B cell (primary cell): ENCODE data around the gene RELL2. TPM values are rescaled to one million over a fixed set of nuclear protein-coding genes. Genes with fewer than 3 reads are reported as not detected.

Experiments
- ATAC-seq: fragments of 200-7000 bp; cut with Tn5 transposase; one replicate; pipeline ENCODE4 v1.10.0; 2021; ENCODE audit warnings: low read depth, mild to moderate bottlenecking, moderate number of reproducible peaks, moderate library complexity
- CTCF ChIA-PET: fragments of 350-600 bp; sonication (Branson Sonifier 250); formaldehyde crosslinking; loops from one replicate; lab custom pipeline; 2021; ENCODE audit warnings: antibody characterized with exemption, inconsistent platforms; lab: Charles Lee
- POLR2A ChIA-PET: fragments of 350-600 bp; sonication (Branson Sonifier 250); formaldehyde crosslinking; loops from one replicate; lab custom pipeline; 2021; ENCODE audit warnings: antibody characterized with exemption; lab: Charles Lee
- DNase-seq: peaks from one replicate; pipeline ENCODE4 v3.0.0; 2013
- H2AFZ ChIP-seq: 2 replicates; pipeline ENCODE4 v1.6.1; 2012; ENCODE audit warnings: mild to moderate bottlenecking, low read depth, low read length; ENCODE audit not compliant: insufficient read depth, poor library complexity, severe bottlenecking
- H3K27ac ChIP-seq, 2 donors: 1 replicate in 1 of 2; 2 replicates in 1 of 2; pipeline ENCODE4 v1.5.1; 2012 to 2013; ENCODE audit warnings: low read length in 2 of 2, mild to moderate bottlenecking in 2 of 2, moderate library complexity in 1 of 2
- H3K27me3 ChIP-seq, 4 experiments: fragments of 200-600 bp in 1 of 4; sonication (generic) in 1 of 4; replicated peaks in 1 of 4; 1 replicate in 2 of 4; 2 replicates in 2 of 4; pipeline versions ENCODE4 v1.6.1 to v1.7.0; 2013 to 2016; ENCODE audit warnings: low read length in 3 of 4, mild to moderate bottlenecking in 2 of 4, mixed read lengths in 1 of 4, moderate library complexity in 1 of 4; ENCODE audit not compliant: insufficient read depth in 4 of 4, control insufficient read depth in 3 of 4; ENCODE audit errors: control extremely low read depth in 1 of 4
- H3K36me3 ChIP-seq, 2 experiments: replicated peaks in 1 of 2; 1 replicate in 1 of 2; 2 replicates in 1 of 2; pipeline versions ENCODE4 v1.6.1 to v1.7.1; 2013; ENCODE audit warnings: low read length in 1 of 2; ENCODE audit not compliant: insufficient read depth in 2 of 2, control insufficient read depth in 1 of 2; ENCODE audit errors: control extremely low read depth in 1 of 2, extremely low read depth in 1 of 2
- H3K4me1 ChIP-seq, 2 donors: fragments of 200-600 bp in 1 of 2; sonication (generic) in 1 of 2; 1 replicate in 1 of 2; 2 replicates in 1 of 2; pipeline versions ENCODE4 v1.5.1 to v1.6.1; 2013 to 2017; ENCODE audit warnings: low read length in 2 of 2; ENCODE audit not compliant: control insufficient read depth in 2 of 2, insufficient read depth in 2 of 2
- H3K4me2 ChIP-seq: replicated peaks from 2 replicates; pipeline ENCODE3; 2012; ENCODE audit warnings: mild to moderate bottlenecking, low read depth, low read length; ENCODE audit not compliant: poor library complexity, severe bottlenecking
- H3K4me3 ChIP-seq, 5 experiments: fragments of 200-600 bp in 1 of 5; sonication (generic) in 1 of 5; 1 replicate in 3 of 5; 2 replicates in 2 of 5; pipeline versions ENCODE4 v1.5.1 to v1.7.0; 2011 to 2016; ENCODE audit warnings: low read length in 4 of 5, mild to moderate bottlenecking in 4 of 5, low read depth in 2 of 5, control low read depth in 1 of 5, moderate library complexity in 1 of 5; ENCODE audit not compliant: insufficient read depth in 1 of 5; ENCODE audit errors: control extremely low read depth in 1 of 5, extremely low read depth in 1 of 5
- H3K79me2 ChIP-seq: fragments of 200-600 bp; sonication (generic); one replicate; pipeline ENCODE4 v1.6.0; 2016; ENCODE audit warnings: low read length; ENCODE audit not compliant: control insufficient read depth, insufficient read depth
- H3K9ac ChIP-seq: fragments of 200-600 bp; sonication (generic); 2 replicates; pipeline ENCODE4 v1.6.1; 2017; ENCODE audit warnings: mild to moderate bottlenecking, low read length, moderate library complexity
- H3K9me3 ChIP-seq, 3 donors: one replicate each; pipeline versions ENCODE4 v1.6.1 to v1.7.1; 2013; ENCODE audit warnings: low read length in 2 of 3; ENCODE audit not compliant: control insufficient read depth in 2 of 3, insufficient read depth in 1 of 3; ENCODE audit errors: control extremely low read depth in 1 of 3
- H4K20me1 ChIP-seq: 2 replicates; pipeline ENCODE4 v1.6.0; 2012; ENCODE audit warnings: mild to moderate bottlenecking, low read length; ENCODE audit not compliant: insufficient read depth, control insufficient read depth, poor library complexity, severe bottlenecking
- H3K27ac Mint-ChIP-seq: one replicate; pipeline ENCODE4 v1.8.0; 2021; ENCODE audit warnings: mixed read lengths
- H3K27me3 Mint-ChIP-seq: one replicate; pipeline ENCODE4 v1.8.0; 2021; ENCODE audit warnings: mixed read lengths
- H3K4me1 Mint-ChIP-seq: one replicate; pipeline ENCODE4 v1.8.0; 2021; ENCODE audit warnings: mixed read lengths
- H3K4me3 Mint-ChIP-seq: one replicate; pipeline ENCODE4 v1.8.0; 2021; ENCODE audit warnings: mixed read lengths
- H3K9me3 Mint-ChIP-seq: one replicate; pipeline ENCODE4 v1.8.0; 2022; ENCODE audit warnings: mixed read lengths; ENCODE audit not compliant: insufficient read depth
- EZH2 ChIP-seq: IDR thresholded peaks from 2 replicates; pipeline ENCODE4 v1.6.1; 2012; ENCODE audit warnings: borderline replicate concordance, low read depth, mild to moderate bottlenecking, moderate library complexity, low read length; ENCODE audit not compliant: insufficient read depth, poor library complexity, severe bottlenecking
- WGBS: methylation state at CpG from one replicate; pipeline ENCODE4 v1.1.5; 2013; ENCODE audit warnings: missing lambda C conversion rate; ENCODE audit not compliant: insufficient coverage; 5-methylcytosine and 5-hydroxymethylcytosine counted together
- intact Hi-C: fragments of 100-400 bp; cut with micrococcal nuclease; formaldehyde crosslinking; loops from one replicate; pipeline ENCODE4 v1.10.0; 2022
- polyA plus RNA-seq: library from polyadenylated mRNA; depleted of rRNA; stranded (reverse); fragments of >200 nt; gene quantifications from 2 replicates; pipeline ENCODE4 v1.2.3, GENCODE V29; 2012
- total RNA-seq, 2 donors: library from RNA; stranded (reverse); fragments of 120-200 nt in 1 of 2; gene quantifications; 1 replicate in 1 of 2; 2 replicates in 1 of 2; pipeline versions ENCODE4 v1.2.3 to v1.2.4, GENCODE V29; 2013 to 2022
- TF ChIP-seq, protein P1 (sequence below): fragments of 200-600 bp; IDR thresholded peaks from one replicate; pipeline ENCODE4 v1.8.0; 2022; ENCODE audit warnings: antibody characterized with exemption, mild to moderate bottlenecking

RELL2 gene
- total and polyA plus RNA-seq, 2 donors (not counting 1 experiment from before 2014, with no cell fraction given): 12.1 to 48.9 TPM

DNA sequence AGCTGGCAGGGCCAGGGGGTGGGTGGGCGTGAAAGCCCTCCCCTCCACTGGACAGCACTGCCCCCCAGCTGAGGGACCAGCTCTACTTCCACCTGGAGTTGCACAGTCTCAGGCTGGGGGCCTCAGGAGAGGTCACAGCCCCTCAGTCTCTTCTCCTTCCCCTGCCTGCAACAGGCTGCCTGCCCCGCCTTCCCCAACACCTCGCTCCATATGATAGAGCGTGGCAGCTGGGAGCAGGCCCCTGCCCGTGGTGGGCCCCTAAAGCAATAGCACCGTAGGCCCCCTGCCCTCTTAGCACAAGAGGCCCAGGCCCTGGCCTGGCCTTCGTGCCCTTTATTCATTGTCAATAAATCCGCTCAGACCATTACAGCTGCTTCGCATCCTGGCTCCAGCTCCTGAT is 3.9 kb downstream of the RELL2 start:
- Mint-ChIP-seq H3K4me3 (no peak overlapping the region), H3K9me3 (no peaks in the 10 kb centered on the region), H3K27ac (no peak overlapping the region), H3K27me3 (no peaks in the 10 kb centered on the region), H3K4me1 (peaks cover 14% of the 10 kb centered on the region)
- Histone ChIP-seq H3K27me3 (no peaks in the 10 kb centered on the region), H3K79me2 (peaks cover 17% of the 10 kb centered on the region), H3K9me3 (no peaks in the 10 kb centered on the region), H3K9ac (no peak overlapping the region), H3K4me1 (peaks cover 12 to 16% of the 10 kb centered on the region in 2 donors), H2AFZ (no peak overlapping the region), H3K27ac (no peak overlapping the region), H3K36me3 (peaks cover 4 to 34% of the 10 kb centered on the region in 2 experiments), H3K4me2 (no peak overlapping the region), H4K20me1 (peaks cover 4% of the 10 kb centered on the region), H3K4me3 (no peak overlapping the region)
- TF ChIP-seq, protein P1, sequence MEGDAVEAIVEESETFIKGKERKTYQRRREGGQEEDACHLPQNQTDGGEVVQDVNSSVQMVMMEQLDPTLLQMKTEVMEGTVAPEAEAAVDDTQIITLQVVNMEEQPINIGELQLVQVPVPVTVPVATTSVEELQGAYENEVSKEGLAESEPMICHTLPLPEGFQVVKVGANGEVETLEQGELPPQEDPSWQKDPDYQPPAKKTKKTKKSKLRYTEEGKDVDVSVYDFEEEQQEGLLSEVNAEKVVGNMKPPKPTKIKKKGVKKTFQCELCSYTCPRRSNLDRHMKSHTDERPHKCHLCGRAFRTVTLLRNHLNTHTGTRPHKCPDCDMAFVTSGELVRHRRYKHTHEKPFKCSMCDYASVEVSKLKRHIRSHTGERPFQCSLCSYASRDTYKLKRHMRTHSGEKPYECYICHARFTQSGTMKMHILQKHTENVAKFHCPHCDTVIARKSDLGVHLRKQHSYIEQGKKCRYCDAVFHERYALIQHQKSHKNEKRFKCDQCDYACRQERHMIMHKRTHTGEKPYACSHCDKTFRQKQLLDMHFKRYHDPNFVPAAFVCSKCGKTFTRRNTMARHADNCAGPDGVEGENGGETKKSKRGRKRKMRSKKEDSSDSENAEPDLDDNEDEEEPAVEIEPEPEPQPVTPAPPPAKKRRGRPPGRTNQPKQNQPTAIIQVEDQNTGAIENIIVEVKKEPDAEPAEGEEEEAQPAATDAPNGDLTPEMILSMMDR: no peak
- no peak for TF ChIP-seq EZH2
- no peak for ATAC-seq
- WGBS: 90% methylated on average over 6 of the region's 9 CpGs
- POLR2A ChIA-PET: interaction anchor here (1.1 kb wide), 1 partner anchor 11 kb away, joined by 3 read pairs; the partner anchor contains the start of gene FCHSD1
- intact Hi-C loops: no loop called here
- no peak for DNase-seq
- CTCF ChIA-PET: interaction anchor here (0.7 to 2.2 kb wide), 3 partner anchors 27 to 77 kb away, joined by 3 to 6 read pairs (median 3); no protein-coding TSS in a partner anchor

DNA sequence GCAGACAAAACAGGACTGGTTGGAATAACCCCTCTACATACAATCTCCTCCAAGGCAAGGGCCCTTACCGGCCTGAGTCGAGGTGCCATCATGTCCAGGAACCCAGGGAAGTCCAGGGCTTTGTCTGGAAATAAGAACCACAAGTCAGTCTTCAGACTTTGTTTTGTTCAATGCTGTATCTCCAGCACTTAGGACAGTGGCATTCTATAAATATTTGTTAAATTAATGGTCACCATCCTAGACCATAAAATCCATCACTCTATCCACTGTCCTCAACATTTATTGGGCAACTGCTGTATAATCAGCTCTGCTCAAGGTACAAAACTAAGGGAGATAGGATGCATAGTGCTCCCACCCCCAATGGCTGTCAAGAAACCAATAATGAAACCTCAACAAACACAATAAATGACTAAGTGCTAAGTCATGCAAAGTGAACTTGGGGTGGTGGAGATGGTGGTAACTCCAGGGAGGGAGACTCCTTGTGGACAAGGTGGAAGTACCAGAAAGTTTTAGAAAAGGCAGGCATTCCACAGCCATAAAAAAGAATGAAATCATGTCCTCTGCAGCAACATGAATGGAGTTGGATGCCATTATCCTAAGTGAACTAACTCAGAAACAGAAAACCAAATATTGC is 5.0 kb downstream of the RELL2 start:
- Histone ChIP-seq H2AFZ (no peak overlapping the region), H3K4me1 (peaks cover 7 to 11% of the 10 kb centered on the region in 2 donors), H3K9ac (no peak overlapping the region), H3K27ac (no peak overlapping the region), H3K36me3 (peaks cover 7 to 41% of the 10 kb centered on the region in 2 experiments), H3K9me3 (no peaks in the 10 kb centered on the region), H3K27me3 (no peaks in the 10 kb centered on the region), H3K4me3 (no peak overlapping the region), H3K79me2 (peaks cover 7% of the 10 kb centered on the region), H3K4me2 (no peak overlapping the region), H4K20me1 (no peaks in the 10 kb centered on the region)
- WGBS: 100% methylated on average over 2 of the region's 2 CpGs
- ChIA-PET POLR2A (no interaction called here), CTCF (interaction anchor here (1.4 to 2.2 kb wide), 3 partner anchors 18 to 50 kb away, joined by 4 to 6 read pairs (median 4); no protein-coding TSS in a partner anchor)
- Mint-ChIP-seq H3K4me1 (peaks cover 7% of the 10 kb centered on the region), H3K27ac (no peak overlapping the region), H3K27me3 (no peaks in the 10 kb centered on the region), H3K4me3 (no peak overlapping the region), H3K9me3 (no peaks in the 10 kb centered on the region)
- TF ChIP-seq, protein P1: no peak
- TF ChIP-seq EZH2: no peak
- ATAC-seq (no peak), DNase-seq (no peak)
- intact Hi-C loops: no loop called here
